ENCODE measurements around the gene CCDC69. TPM values are rescaled to one million over a fixed set of nuclear protein-coding genes. Genes with fewer than 3 reads are reported as not detected.

The CCDC69 gene
- total and polyA plus RNA-seq, 10 of the 15 experiments (the other 5 are each of a cell fraction or from before 2014, with no cell fraction given) = 13.5 to 106 (median 70.1) TPM

- TF ChIP-seq TAF1 (IDR thresholded peaks at IDR 0.05; ENCODE audit: borderline replicate concordance, low read depth, low read length) (peak; percentile 95), ZZZ3 (IDR thresholded peaks at IDR 0.05; ENCODE audit: control insufficient read depth, insufficient read length, low read depth) (no peak), IKZF2 (IDR thresholded peaks at IDR 0.05) (peak; percentile 4 to 41), MXI1 (IDR thresholded peaks at IDR 0.05; ENCODE audit: low read depth, low read length) (peak; percentile 62; the same call in 1 of the 2 replicates), KDM1A (IDR thresholded peaks at IDR 0.05; ENCODE audit: borderline replicate concordance) (no peak), MAX (IDR thresholded peaks at IDR 0.05; ENCODE audit: low read depth, low read length) (0 out of 2 replicates have a peak, but pooled peaks have one; percentile 31), NKRF (conservative IDR thresholded peaks at IDR 0.05) (peak; percentile 54; the same call in 1 of the 2 replicates), ZNF217 (IDR thresholded peaks at IDR 0.05) (no peak), POU2F2 (IDR thresholded peaks at IDR 0.05; ENCODE audit: borderline replicate concordance, low read depth, low read length) (peak; percentile 88; the same call in 2 of the 3 replicates), E2F8 (IDR thresholded peaks at IDR 0.05; ENCODE audit: low read depth, partially characterized antibody) (peak; percentile 28), STAT3 (IDR thresholded peaks at IDR 0.05; ENCODE audit: low read depth, low read length) (peak; percentile 76; the same call in 1 of the 2 replicates), EP300 (IDR thresholded peaks at IDR 0.05; ENCODE audit: borderline replicate concordance in 1 of 2, control insufficient read depth in 1 of 2, low read depth in 2 of 2, low read length in 2 of 2) (peak in 1 of 2 experiments; percentile 64; a peak in 1 of 4 replicates), NRF1 (conservative IDR thresholded peaks at IDR 0.05; ENCODE audit: low read depth, low read length) (no peak), CBFB (IDR thresholded peaks at IDR 0.05; ENCODE audit: low read depth) (peak; percentile 60; the same call in 1 of the 2 replicates), ETV6 (conservative IDR thresholded peaks at IDR 0.05 in 1 of 2, IDR thresholded peaks at IDR 0.05 in 1 of 2; ENCODE audit: borderline replicate concordance in 1 of 2, low read depth in 1 of 2) (no peak), HDAC2 (IDR thresholded peaks at IDR 0.05) (no peak), USF2 (IDR thresholded peaks at IDR 0.05; ENCODE audit: borderline replicate concordance, low read depth, low read length) (no peak), NFYB (IDR thresholded peaks at IDR 0.05; ENCODE audit: insufficient read depth, low read depth, low read length) (peak; percentile 84), CREM (IDR thresholded peaks at IDR 0.05; ENCODE audit: low read depth) (peak; percentile 35; the same call in 1 of the 2 replicates), PAX5 (IDR thresholded peaks at IDR 0.05; ENCODE audit: borderline replicate concordance, low read depth, low read length) (peak; percentile 58; the same call in 1 of the 2 replicates), SMARCA5 (IDR thresholded peaks at IDR 0.05) (peak; percentile 82; the same call in 1 of the 2 replicates), BHLHE40 (IDR thresholded peaks at IDR 0.05; ENCODE audit: borderline replicate concordance in 1 of 2, low read depth in 2 of 2, low read length in 1 of 2) (peak in 1 of 2 experiments; percentile 64; a peak in 2 of 4 replicates), HDAC6 (IDR thresholded peaks at IDR 0.05; ENCODE audit: unreplicated experiment) (no peak), LARP7 (IDR thresholded peaks at IDR 0.05) (peak; percentile 19; the same call in 1 of the 2 replicates)
Measured at GRCh38 chr5:151213803-151214613, 9.9 kb downstream of the CCDC69 start (continued).

Data from GM12878 (cell line).